GM19099 (cell line): ENCODE results near the gene LST1.

Experiments
- POLR2A ChIP-seq: IDR thresholded peaks from 3 replicates; pipeline ENCODE4 v1.6.1; 2011; ENCODE audit warnings: low read depth; ENCODE audit not compliant: insufficient read length; ENCODE audit errors: extremely low read depth

The LST1 gene

GRCh38 chr6:31574106-31575061, 11.7 kb upstream of the LST1 start:
- peak; percentile 7 for TF ChIP-seq POLR2A

- TF ChIP-seq POLR2A, result peak; percentile 100
Observed at GRCh38 chr6:31575335-31575901, 10.7 kb upstream of the LST1 start, which contains the start of gene TNF. Gene TNF (plus strand): TSS chr6:31575565. CDS start chr6:31575742, 177 bp downstream.

- TF ChIP-seq POLR2A, result no peak
Observed at GRCh38 chr6:31575952-31576685, 10.0 kb upstream of the LST1 start.

GRCh38 chr6:31576897-31577578, 9.0 kb upstream of the LST1 start:
- peak; percentile 62 for TF ChIP-seq POLR2A

GRCh38 chr6:31577579-31577966, 8.5 kb upstream of the LST1 start:
- peak; percentile 29 for TF ChIP-seq POLR2A

GRCh38 chr6:31578184-31579118, 7.6 kb upstream of the LST1 start:
- peak; percentile 57 for TF ChIP-seq POLR2A

- no peak for TF ChIP-seq POLR2A
Observed at GRCh38 chr6:31579119-31579505, 7.0 kb upstream of the LST1 start.

GRCh38 chr6:31579546-31580437, 6.3 kb upstream of the LST1 start:
- TF ChIP-seq POLR2A, result peak; percentile 33

GRCh38 chr6:31580438-31580740, 5.7 kb upstream of the LST1 start:
- no peak for TF ChIP-seq POLR2A

GRCh38 chr6:31580807-31581433, 5.2 kb upstream of the LST1 start:
- peak; percentile 67 for TF ChIP-seq POLR2A

- TF ChIP-seq POLR2A, result no peak
Observed at GRCh38 chr6:31581434-31582229, 4.4 kb upstream of the LST1 start.

- no peak for TF ChIP-seq POLR2A
Observed at GRCh38 chr6:31582230-31582643, 3.8 kb upstream of the LST1 start, which contains the start of gene LTB. Gene LTB (minus strand): TSS chr6:31582424. CDS start chr6:31582417, 7 bp downstream.
